ENCODE results near the gene ODF2.

- TF ChIP-seq CTCF (IDR thresholded peaks at IDR 0.05 in 2 of 3, conservative IDR thresholded peaks at IDR 0.05 in 1 of 3; ENCODE audit: borderline replicate concordance in 1 of 3, insufficient read depth in 1 of 3, low read depth in 2 of 3, low read length in 2 of 3) = no peak
- no peak for TF ChIP-seq ATF3 (IDR thresholded peaks at IDR 0.05)
These were observed 26.2 kb upstream of the ODF2 start for GRCh38 chr9:128429513-128430086.
